DOHH2 (cell line): ENCODE measurements around the gene GRHPR.

ENCODE experiments used
- H3F3A ChIP-seq: fragments of 200-600 bp; sonication (generic), shearing (Covaris generic); 2 replicates; pipeline ENCODE4 v1.6.0; 2016; ENCODE audit warnings: antibody characterized with exemption, mild to moderate bottlenecking; ENCODE audit not compliant: control insufficient read depth, insufficient read depth
- H3K27ac ChIP-seq: fragments of 200-600 bp; sonication (generic); 2 replicates; pipeline ENCODE4 v1.5.1; 2014; ENCODE audit warnings: low read depth, mild to moderate bottlenecking, low read length, moderate library complexity
- H3K27me3 ChIP-seq: fragments of 200-600 bp; sonication (generic); 2 replicates; pipeline ENCODE4 v1.6.1; 2014; ENCODE audit warnings: mild to moderate bottlenecking, low read length, mixed read lengths; ENCODE audit not compliant: control insufficient read depth
- H3K36me3 ChIP-seq: fragments of 200-600 bp; sonication (generic); 2 replicates; pipeline ENCODE4 v1.6.1; 2014; ENCODE audit warnings: mild to moderate bottlenecking, low read length, moderate library complexity, mixed read lengths; ENCODE audit not compliant: control insufficient read depth
- H3K4me1 ChIP-seq: fragments of 200-600 bp; sonication (generic); 2 replicates; pipeline ENCODE4 v1.6.1; 2014; ENCODE audit warnings: mild to moderate bottlenecking, low read length, mixed read lengths; ENCODE audit not compliant: control insufficient read depth
- H3K4me2 ChIP-seq: fragments of 200-600 bp; sonication (generic); 2 replicates; pipeline ENCODE4 v1.6.0; 2014; ENCODE audit warnings: mild to moderate bottlenecking, low read length, moderate library complexity
- H3K4me3 ChIP-seq: fragments of 200-600 bp; sonication (generic); 2 replicates; pipeline ENCODE4 v1.5.1; 2014; ENCODE audit warnings: mild to moderate bottlenecking, low read length, mixed read lengths
- H3K79me2 ChIP-seq: fragments of 200-600 bp; sonication (generic); 2 replicates; pipeline ENCODE4 v1.6.1; 2014; ENCODE audit warnings: mild to moderate bottlenecking, low read length, mixed read lengths; ENCODE audit not compliant: control insufficient read depth
- H3K9me2 ChIP-seq: fragments of 200-600 bp; sonication (generic); replicated peaks from 2 replicates; pipeline ENCODE4 v1.6.1; 2014; ENCODE audit warnings: mild to moderate bottlenecking, low read length, mixed read lengths; ENCODE audit not compliant: control insufficient read depth
- H3K9me3 ChIP-seq: fragments of 200-600 bp; sonication (generic); 2 replicates; pipeline ENCODE4 v1.6.1; 2014; ENCODE audit warnings: antibody characterized with exemption, low read length, mixed read lengths; ENCODE audit not compliant: control insufficient read depth, insufficient read depth
- H4K20me1 ChIP-seq: fragments of 200-600 bp; sonication (generic); 2 replicates; pipeline ENCODE4 v1.6.0; 2014; ENCODE audit warnings: low read depth, mild to moderate bottlenecking, antibody characterized with exemption, low read length, moderate library complexity; ENCODE audit not compliant: control insufficient read depth, insufficient read depth
- CTCF ChIP-seq: fragments of 200-600 bp; sonication (generic); IDR thresholded peaks from one replicate; pipeline ENCODE4 v1.5.1; 2014; ENCODE audit warnings: antibody characterized with exemption, mild to moderate bottlenecking, low read depth, low read length; ENCODE audit not compliant: poor library complexity, severe bottlenecking
- EZH2phosphoT487 ChIP-seq: fragments of 200-600 bp; sonication (generic); IDR thresholded peaks from 2 replicates; pipeline ENCODE4 v1.6.1; 2017; ENCODE audit warnings: borderline replicate concordance, mild to moderate bottlenecking, antibody characterized with exemption, low read length, moderate library complexity, mixed read lengths

The GRHPR gene

GRCh38 chr9:37444890-37445289 lies 22.4 kb downstream of the GRHPR start:
- no peaks in the 10 kb centered on the region for H3K27me3 ChIP-seq
- TF ChIP-seq EZH2phosphoT487 (no peak), CTCF (no peak)
- H3K27ac ChIP-seq = no peak overlapping the region
- H3K36me3 ChIP-seq = peaks cover 44% of the 10 kb centered on the region
- no peak overlapping the region for H3K4me3 ChIP-seq
- H3K4me1 ChIP-seq = no peaks in the 10 kb centered on the region
- H3K9me3 ChIP-seq = no peaks in the 10 kb centered on the region
- H3K79me2 ChIP-seq = peaks cover 65% of the 10 kb centered on the region
- H3K4me2 ChIP-seq = no peak overlapping the region
- no peaks in the 10 kb centered on the region for H3K9me2 ChIP-seq
- peaks cover 7% of the 10 kb centered on the region for H3F3A ChIP-seq
- H4K20me1 ChIP-seq = 0 out of 2 replicates have a peak, but pooled peaks cover 5% of the 10 kb centered on the region

GRCh38 chr9:37445832-37446231 lies 23.3 kb downstream of the GRHPR start:
- H3K27ac ChIP-seq = no peak overlapping the region
- no peak overlapping the region for H3K4me3 ChIP-seq
- H3K4me1 ChIP-seq = no peaks in the 10 kb centered on the region
- peaks cover 72% of the 10 kb centered on the region for H3K79me2 ChIP-seq
- no peak overlapping the region for H3K4me2 ChIP-seq
- no peaks in the 10 kb centered on the region for H3K27me3 ChIP-seq
- peaks cover 42% of the 10 kb centered on the region for H3K36me3 ChIP-seq
- no peaks in the 10 kb centered on the region for H3K9me2 ChIP-seq
- TF ChIP-seq EZH2phosphoT487 (no peak), CTCF (no peak)
- no peaks in the 10 kb centered on the region for H3K9me3 ChIP-seq
- H3F3A ChIP-seq = no peaks in the 10 kb centered on the region
- H4K20me1 ChIP-seq = 0 out of 2 replicates have a peak, but pooled peaks cover 5% of the 10 kb centered on the region

- Histone ChIP-seq H3K27ac (no peak overlapping the region), H3K4me2 (no peak overlapping the region), H3K9me3 (no peaks in the 10 kb centered on the region), H3K36me3 (peaks cover 38% of the 10 kb centered on the region), H3K27me3 (no peaks in the 10 kb centered on the region), H3K79me2 (peaks cover 74% of the 10 kb centered on the region), H3K4me1 (no peaks in the 10 kb centered on the region), H4K20me1 (0 out of 2 replicates have a peak, but pooled peaks cover 5% of the 10 kb centered on the region), H3K9me2 (no peaks in the 10 kb centered on the region), H3K4me3 (no peak overlapping the region), H3F3A (no peaks in the 10 kb centered on the region)
- TF ChIP-seq CTCF = no peak
- TF ChIP-seq EZH2phosphoT487 = no peak
These were observed 23.9 kb downstream of the GRHPR start for GRCh38 chr9:37446401-37446800.

- 0 out of 2 replicates have a peak, but pooled peaks cover 5% of the 10 kb centered on the region for H4K20me1 ChIP-seq
- peaks cover 35% of the 10 kb centered on the region for H3K36me3 ChIP-seq
- H3K9me3 ChIP-seq = no peaks in the 10 kb centered on the region
- H3K4me3 ChIP-seq = no peak overlapping the region
- H3K9me2 ChIP-seq = no peaks in the 10 kb centered on the region
- H3K27ac ChIP-seq = no peak overlapping the region
- no peak overlapping the region for H3K4me2 ChIP-seq
- H3K79me2 ChIP-seq = peaks cover 75% of the 10 kb centered on the region
- H3K27me3 ChIP-seq = no peaks in the 10 kb centered on the region
- H3F3A ChIP-seq = no peaks in the 10 kb centered on the region
- peaks cover 6% of the 10 kb centered on the region; the same call in 1 of the 2 replicates for H3K4me1 ChIP-seq
- TF ChIP-seq EZH2phosphoT487 (no peak), CTCF (no peak)
These were observed 24.6 kb downstream of the GRHPR start for GRCh38 chr9:37447111-37447510.
